ENCODE measurements around the gene LCA5L.

- TF ChIP-seq FOXK2 (IDR thresholded peaks at IDR 0.05) (no peak), SP1 (IDR thresholded peaks at IDR 0.05) (no peak), LEF1 (IDR thresholded peaks at IDR 0.05; ENCODE audit: borderline replicate concordance) (no peak)
Measured at GRCh38 chr21:39386899-39387298, 58.7 kb downstream of the LCA5L start.

Data from HEK293T (cell line).